ENCODE measurements around the gene KLF16.
A peak's percentile ranks its signal among the peaks of the same experiment; 100 is the strongest.

The KLF16 gene

DNA sequence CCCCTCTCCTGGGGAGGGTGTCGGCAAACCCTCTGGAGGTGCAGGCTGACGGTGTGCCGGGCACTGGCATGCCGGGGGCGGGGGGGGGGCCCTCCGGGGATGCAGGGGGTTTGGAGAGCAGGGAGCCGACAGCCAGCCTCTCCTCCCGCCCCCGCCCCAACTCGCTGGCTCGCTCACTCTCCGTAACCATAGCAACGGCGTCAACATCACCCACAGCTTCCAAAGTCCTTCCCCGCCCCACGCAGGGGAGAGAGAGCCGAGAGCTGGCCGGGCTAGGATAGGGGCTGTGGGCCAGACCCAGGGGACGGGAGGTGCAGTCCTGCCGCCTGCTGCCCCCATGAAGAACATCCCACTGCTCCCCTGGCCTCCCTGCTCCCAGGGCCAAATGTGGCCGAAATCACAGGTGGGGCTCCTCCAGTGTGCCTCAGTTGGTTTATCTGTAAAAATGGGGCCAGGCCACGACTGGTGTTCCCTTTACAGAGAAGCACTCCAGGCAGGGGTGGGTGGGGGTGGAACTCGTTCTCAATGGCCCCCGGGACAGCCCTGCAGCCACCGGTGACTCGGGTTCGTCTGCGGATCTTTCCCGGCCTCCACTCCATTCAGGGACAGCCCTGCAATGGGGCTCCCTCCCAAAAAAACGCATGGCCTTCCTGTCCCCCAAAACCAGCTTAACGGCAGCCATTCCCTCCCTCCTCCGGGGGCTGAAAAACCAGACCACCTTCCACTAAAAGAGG is 3.2 kb downstream of the KLF16 start:
- DNase-seq (ENCODE audit: low read depth), result peak; percentile 82

DNA sequence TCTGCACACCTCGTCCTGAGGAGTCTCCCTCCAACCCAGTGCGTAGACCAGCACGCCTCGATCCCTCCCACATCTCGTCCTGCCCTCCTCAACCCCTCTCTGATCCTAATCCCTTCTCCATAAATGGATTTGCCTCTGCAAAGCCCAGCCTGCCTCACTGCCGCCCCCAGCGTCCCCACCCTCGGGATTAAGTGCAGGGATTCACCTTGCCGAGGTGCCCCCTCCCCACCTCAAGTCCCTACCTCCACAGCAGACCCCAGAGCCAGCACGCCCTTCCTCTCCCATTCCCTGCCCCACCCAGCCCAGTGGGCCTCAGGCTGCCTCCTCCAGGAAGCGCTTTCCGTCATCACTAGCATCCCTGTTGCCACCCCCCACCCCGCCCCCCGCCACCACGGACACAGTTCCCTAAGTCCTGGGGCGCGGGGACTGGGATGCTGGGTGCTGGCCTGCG is 4.0 kb downstream of the KLF16 start:
- TF ChIP-seq, protein P1, sequence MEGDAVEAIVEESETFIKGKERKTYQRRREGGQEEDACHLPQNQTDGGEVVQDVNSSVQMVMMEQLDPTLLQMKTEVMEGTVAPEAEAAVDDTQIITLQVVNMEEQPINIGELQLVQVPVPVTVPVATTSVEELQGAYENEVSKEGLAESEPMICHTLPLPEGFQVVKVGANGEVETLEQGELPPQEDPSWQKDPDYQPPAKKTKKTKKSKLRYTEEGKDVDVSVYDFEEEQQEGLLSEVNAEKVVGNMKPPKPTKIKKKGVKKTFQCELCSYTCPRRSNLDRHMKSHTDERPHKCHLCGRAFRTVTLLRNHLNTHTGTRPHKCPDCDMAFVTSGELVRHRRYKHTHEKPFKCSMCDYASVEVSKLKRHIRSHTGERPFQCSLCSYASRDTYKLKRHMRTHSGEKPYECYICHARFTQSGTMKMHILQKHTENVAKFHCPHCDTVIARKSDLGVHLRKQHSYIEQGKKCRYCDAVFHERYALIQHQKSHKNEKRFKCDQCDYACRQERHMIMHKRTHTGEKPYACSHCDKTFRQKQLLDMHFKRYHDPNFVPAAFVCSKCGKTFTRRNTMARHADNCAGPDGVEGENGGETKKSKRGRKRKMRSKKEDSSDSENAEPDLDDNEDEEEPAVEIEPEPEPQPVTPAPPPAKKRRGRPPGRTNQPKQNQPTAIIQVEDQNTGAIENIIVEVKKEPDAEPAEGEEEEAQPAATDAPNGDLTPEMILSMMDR (conservative IDR thresholded peaks at IDR 0.05; ENCODE audit: low read depth, low read length), result no peak
- no peak overlapping the region for H3K4me3 ChIP-seq (ENCODE audit: low read depth, low read length)
- no peak for DNase-seq (ENCODE audit: low read depth)

More for the DNA sequence above, 3.2 kb downstream of the KLF16 start:
- H3K4me3 ChIP-seq (ENCODE audit: low read depth, low read length), result peak overlapping the region; percentile 22
- TF ChIP-seq, protein P1 (conservative IDR thresholded peaks at IDR 0.05; ENCODE audit: low read depth, low read length), result no peak

DNA sequence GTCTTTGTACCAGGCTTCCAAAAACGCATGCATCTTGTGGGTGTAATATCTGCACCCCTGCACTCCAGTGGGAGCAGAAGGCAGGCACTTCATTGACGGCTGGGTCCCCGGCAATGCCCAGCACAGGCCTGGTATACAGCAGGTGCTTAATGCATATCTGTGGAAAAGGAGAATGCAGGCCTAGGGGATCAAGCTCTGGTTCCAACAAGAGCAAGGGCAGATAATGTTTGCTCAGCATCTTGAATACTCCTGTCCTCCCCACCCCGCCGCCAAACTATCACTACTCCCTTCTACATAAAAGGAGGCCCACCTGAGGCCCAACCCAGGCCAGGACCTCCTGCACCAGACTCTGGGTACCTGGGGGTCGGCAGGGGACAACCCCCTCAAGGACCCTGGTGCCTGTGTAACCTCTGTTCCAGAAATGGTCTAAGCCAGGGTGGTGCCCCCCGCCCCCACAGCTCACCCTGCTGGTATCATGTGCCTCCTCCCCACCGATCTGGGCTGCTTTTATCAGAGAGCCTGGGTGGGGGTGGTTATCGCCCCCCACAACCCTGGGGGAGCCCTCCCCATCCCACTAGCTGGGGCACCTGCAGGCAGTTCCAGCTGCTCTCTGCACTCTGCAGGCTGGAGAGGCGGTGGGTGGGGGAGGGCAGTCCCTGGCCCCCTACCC is 4.8 kb downstream of the KLF16 start:
- DNase-seq (ENCODE audit: low read depth), result no peak
- no peak overlapping the region for H3K4me3 ChIP-seq (ENCODE audit: low read depth, low read length)
- TF ChIP-seq, protein P1 (conservative IDR thresholded peaks at IDR 0.05; ENCODE audit: low read depth, low read length), result no peak

DNA sequence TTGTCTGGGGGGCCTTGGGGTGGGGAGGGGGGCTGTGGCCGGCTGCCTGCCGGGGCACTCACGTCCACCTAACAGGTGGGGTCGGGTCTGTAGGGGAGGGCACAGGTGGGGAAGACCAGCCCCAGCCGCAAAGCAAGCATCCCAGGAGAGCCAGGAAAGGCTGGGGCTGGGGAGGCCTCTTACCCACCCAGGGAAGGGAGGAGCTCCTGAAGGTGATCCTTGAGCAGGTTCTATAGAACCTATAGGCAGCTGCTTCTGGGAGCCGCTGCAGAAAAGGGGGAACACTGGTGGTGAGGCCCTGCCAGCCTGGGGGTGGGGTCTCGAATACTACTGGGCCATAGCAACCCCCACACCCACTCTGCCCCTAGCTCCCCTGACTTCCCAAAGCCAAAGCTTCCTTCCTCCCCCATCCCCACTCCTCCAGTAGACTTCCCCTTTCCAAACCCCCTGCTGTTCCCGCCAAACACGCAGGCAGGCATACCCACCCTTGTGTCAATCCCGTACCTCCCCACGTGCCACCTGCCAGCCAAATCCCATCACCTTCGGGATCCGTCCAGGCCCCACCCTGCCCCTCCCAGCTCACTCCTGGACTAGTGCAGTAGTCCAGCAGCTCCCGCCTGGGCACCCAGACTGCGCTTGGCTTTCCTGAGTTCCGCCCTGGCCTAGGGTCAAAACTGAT is 5.6 kb downstream of the KLF16 start:
- TF ChIP-seq, protein P1 (conservative IDR thresholded peaks at IDR 0.05; ENCODE audit: low read depth, low read length), result no peak
- H3K4me3 ChIP-seq (ENCODE audit: low read depth, low read length), result peak overlapping the region; percentile 56

DNA sequence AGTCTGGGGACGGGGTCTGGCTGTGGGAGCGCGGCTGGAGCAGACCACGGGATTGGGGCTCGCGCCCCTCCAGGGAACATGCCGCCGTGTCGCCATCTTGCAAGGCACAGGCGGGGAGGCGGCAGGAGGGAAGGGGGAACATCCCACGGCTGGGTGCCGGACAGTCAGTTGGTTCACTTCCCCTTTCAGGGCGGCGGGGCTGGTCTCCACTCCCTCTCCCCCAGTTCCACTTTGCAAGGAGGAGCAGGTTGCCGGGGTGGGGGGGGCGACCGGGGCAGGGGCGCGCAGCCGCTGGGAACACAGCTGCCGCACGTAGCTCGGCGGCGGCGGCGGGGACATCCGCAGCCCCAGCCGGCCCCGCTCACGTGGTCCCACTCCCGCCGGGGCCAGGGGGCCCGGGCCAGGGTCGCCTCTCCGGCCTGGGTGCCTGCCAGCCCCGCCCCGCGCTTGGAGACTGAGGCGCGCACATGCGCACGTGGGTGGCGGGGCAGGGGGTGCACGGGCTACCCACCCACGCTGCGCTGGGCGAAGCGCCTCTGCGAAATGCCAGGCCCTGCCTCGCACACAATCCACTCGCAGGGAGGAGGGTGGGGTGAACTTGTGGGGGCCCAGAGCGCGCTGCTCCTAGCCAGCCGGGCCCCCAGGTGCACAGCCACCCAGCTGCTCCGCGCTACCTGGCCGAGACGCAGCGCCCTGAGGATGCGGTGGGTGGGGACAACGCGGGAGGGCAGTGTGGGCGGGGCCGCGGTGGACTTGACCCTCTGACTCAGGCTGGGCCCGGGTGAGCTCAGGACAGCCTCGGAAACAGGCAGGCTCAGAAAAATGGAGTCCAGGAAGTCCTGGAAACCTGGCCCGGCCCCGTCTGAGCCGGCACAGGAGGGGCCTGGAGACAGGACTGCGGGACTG is 6.4 kb downstream of the KLF16 start:
- peak; percentile 73 for DNase-seq (ENCODE audit: low read depth)
- TF ChIP-seq, protein P1 (conservative IDR thresholded peaks at IDR 0.05; ENCODE audit: low read depth, low read length), result no peak
- peak overlapping the region; percentile 56 for H3K4me3 ChIP-seq (ENCODE audit: low read depth, low read length)

More for the DNA sequence above, 5.6 kb downstream of the KLF16 start:
- DNase-seq (ENCODE audit: low read depth), result no peak

DNA sequence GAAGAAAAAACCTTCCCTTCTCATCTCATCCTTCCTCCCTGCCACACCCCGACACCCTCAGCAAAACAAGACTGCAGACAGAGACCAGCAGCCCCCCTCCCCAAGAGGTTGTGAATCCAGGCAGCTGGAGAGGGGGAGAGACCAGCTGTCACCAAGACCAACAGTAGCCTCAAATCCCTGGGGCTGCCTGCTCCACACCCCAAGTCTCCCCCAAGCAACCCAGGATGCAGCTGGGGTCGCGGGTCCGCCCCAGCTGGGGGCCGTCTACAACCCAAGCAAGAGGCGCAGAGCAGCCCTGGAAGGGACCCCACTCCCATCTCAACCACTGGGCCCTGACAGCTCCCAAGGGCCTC is 7.1 kb downstream of the KLF16 start:
- TF ChIP-seq, protein P1 (conservative IDR thresholded peaks at IDR 0.05; ENCODE audit: low read depth, low read length), result no peak
- DNase-seq (ENCODE audit: low read depth), result no peak
- peak overlapping the region; percentile 56 for H3K4me3 ChIP-seq (ENCODE audit: low read depth, low read length)

All from choroid plexus epithelial cell (primary cell).